ENCODE data around the gene WDR4.

- TF ChIP-seq CTCF (IDR thresholded peaks at IDR 0.05 in 2 of 3, conservative IDR thresholded peaks at IDR 0.05 in 1 of 3; ENCODE audit: insufficient read depth in 2 of 3, low read depth in 1 of 3, low read length in 3 of 3) (no peak), YY1 (IDR thresholded peaks at IDR 0.05; ENCODE audit: borderline replicate concordance in 1 of 3, control insufficient read depth in 1 of 3, extremely low read depth in 1 of 3, insufficient read depth in 3 of 3, insufficient read length in 1 of 3, insufficient replicate concordance in 2 of 3, low read depth in 1 of 3, low read length in 2 of 3) (no peak), HNRNPLL (IDR thresholded peaks at IDR 0.05; ENCODE audit: low read depth, low read length, poor library complexity, severe bottlenecking) (no peak)
Observed at GRCh38 chr21:42843056-42843455, 36.3 kb downstream of the WDR4 start.
